H9 (cell line): ENCODE results near the gene MKRN3. TPM values are rescaled to one million over a fixed set of nuclear protein-coding genes. Genes with fewer than 3 reads are reported as not detected.

Source experiments
- DNase-seq: peaks from one replicate; pipeline ENCODE4 v3.0.0-alpha.2; 2017
- H2AFZ ChIP-seq: one replicate; pipeline ENCODE4 v1.6.1; 2013; ENCODE audit warnings: mild to moderate bottlenecking, low read length, control low read depth, moderate library complexity
- H2AK5ac ChIP-seq: 2 replicates; pipeline ENCODE4 v1.6.1; 2013; ENCODE audit warnings: low read length, control low read depth, mixed read lengths; ENCODE audit not compliant: insufficient read length
- H2BK120ac ChIP-seq: one replicate; pipeline ENCODE4 v1.6.1; 2013; ENCODE audit warnings: low read depth, mild to moderate bottlenecking, low read length, control low read depth, inconsistent platforms; ENCODE audit not compliant: poor library complexity, severe bottlenecking
- H2BK12ac ChIP-seq: 2 replicates; pipeline ENCODE4 v1.6.1; 2013; ENCODE audit warnings: low read length, control low read depth, mixed read lengths, low read depth; ENCODE audit not compliant: insufficient read length
- H2BK15ac ChIP-seq: 2 replicates; pipeline ENCODE4 v1.6.1; 2013; ENCODE audit warnings: low read depth, low read length, control low read depth
- H2BK20ac ChIP-seq: one replicate; pipeline ENCODE4 v1.6.1; 2013; ENCODE audit warnings: low read depth, mild to moderate bottlenecking, low read length, control low read depth, inconsistent platforms; ENCODE audit not compliant: poor library complexity, severe bottlenecking
- H2BK5ac ChIP-seq: 2 replicates; pipeline ENCODE4 v1.6.1; 2013; ENCODE audit warnings: low read length, control low read depth, mixed read lengths; ENCODE audit not compliant: insufficient read length
- H3K14ac ChIP-seq: 2 replicates; pipeline ENCODE4 v1.6.1; 2013; ENCODE audit warnings: low read length, control low read depth; ENCODE audit not compliant: insufficient read depth
- H3K18ac ChIP-seq: 2 replicates; pipeline ENCODE4 v1.6.1; 2013; ENCODE audit warnings: low read depth, mild to moderate bottlenecking, mixed read lengths, low read length, control low read depth; ENCODE audit not compliant: insufficient read length
- H3K23ac ChIP-seq: 2 replicates; pipeline ENCODE4 v1.6.1; 2013; ENCODE audit warnings: low read length, control low read depth, mixed read lengths, low read depth; ENCODE audit not compliant: insufficient read length
- H3K23me2 ChIP-seq: 2 replicates; pipeline ENCODE4 v1.6.1; 2013; ENCODE audit warnings: low read depth, mild to moderate bottlenecking, mixed read lengths, low read length, control low read depth; ENCODE audit not compliant: insufficient read length, poor library complexity, severe bottlenecking
- H3K27ac ChIP-seq: 2 replicates; pipeline ENCODE4 v1.5.1; 2013; ENCODE audit warnings: low read length, control low read depth, mixed read lengths, low read depth; ENCODE audit not compliant: insufficient read length
- H3K27me3 ChIP-seq: 2 replicates; pipeline ENCODE4 v1.6.1; 2013; ENCODE audit warnings: low read length, control low read depth, inconsistent platforms; ENCODE audit not compliant: insufficient read depth
- H3K4ac ChIP-seq: 2 replicates; pipeline ENCODE4 v1.6.1; 2013; ENCODE audit warnings: low read depth, mild to moderate bottlenecking, control low read depth, inconsistent platforms, low read length, moderate library complexity
- H3K4me1 ChIP-seq: 2 replicates; pipeline ENCODE4 v1.6.1; 2013; ENCODE audit warnings: low read length, control low read depth, inconsistent platforms; ENCODE audit not compliant: insufficient read depth
- H3K4me2 ChIP-seq: 2 replicates; pipeline ENCODE4 v1.6.1; 2013; ENCODE audit warnings: low read length, control low read depth, mixed read lengths; ENCODE audit not compliant: insufficient read length, insufficient read depth
- H3K56ac ChIP-seq: 2 replicates; pipeline ENCODE4 v1.6.1; 2013; ENCODE audit warnings: low read depth, mild to moderate bottlenecking, mixed read lengths, low read length, control low read depth; ENCODE audit not compliant: insufficient read length
- H3K79me1 ChIP-seq: 2 replicates; pipeline ENCODE4 v1.6.1; 2013; ENCODE audit warnings: low read depth, mild to moderate bottlenecking, moderate library complexity, low read length, control low read depth, inconsistent platforms; ENCODE audit not compliant: insufficient read depth, poor library complexity, severe bottlenecking
- H3K79me2 ChIP-seq: 2 replicates; pipeline ENCODE4 v1.6.1; 2013; ENCODE audit warnings: low read length, control low read depth, inconsistent platforms; ENCODE audit not compliant: insufficient read depth
- H3K9ac ChIP-seq: 2 replicates; pipeline ENCODE4 v1.6.1; 2013; ENCODE audit warnings: low read length, control low read depth, mixed read lengths; ENCODE audit not compliant: insufficient read length; ENCODE audit errors: extremely low read depth
- H3K9me3 ChIP-seq: one replicate; pipeline ENCODE4 v1.6.1; 2013; ENCODE audit warnings: low read depth, low read length, inconsistent platforms; ENCODE audit not compliant: control insufficient read depth
- H3T11ph ChIP-seq: one replicate; pipeline ENCODE4 v1.6.1; 2013; ENCODE audit warnings: mild to moderate bottlenecking, low read length, control low read depth, inconsistent platforms
- H4K20me1 ChIP-seq: one replicate; pipeline ENCODE4 v1.6.1; 2013; ENCODE audit not compliant: control insufficient read depth, insufficient read length, insufficient read depth
- H4K5ac ChIP-seq: 2 replicates; pipeline ENCODE4 v1.6.1; 2013; ENCODE audit warnings: low read depth, mild to moderate bottlenecking, mixed read lengths, low read length, control low read depth; ENCODE audit not compliant: insufficient read length
- H4K8ac ChIP-seq: replicated peaks from 2 replicates; pipeline ENCODE4 v1.6.1; 2013; ENCODE audit warnings: low read length, control low read depth, mixed read lengths, low read depth; ENCODE audit not compliant: insufficient read length
- H4K91ac ChIP-seq: 2 replicates; pipeline ENCODE4 v1.6.1; 2013; ENCODE audit warnings: low read depth, mild to moderate bottlenecking, moderate library complexity, mixed read lengths, low read length, control low read depth; ENCODE audit not compliant: insufficient read length
- H3K27ac Mint-ChIP-seq, 3 experiments: 2 replicates in 2 of 3; 3 replicates in 1 of 3; pipeline ENCODE4 v1.8.0; 2020 to 2021; ENCODE audit warnings: mixed read lengths in 3 of 3, mild to moderate bottlenecking in 1 of 3, moderate library complexity in 1 of 3
- H3K27me3 Mint-ChIP-seq: 2 replicates; pipeline ENCODE4 v1.8.0; 2021; ENCODE audit warnings: low read depth, mild to moderate bottlenecking, moderate library complexity, mixed read lengths
- H3K36me3 Mint-ChIP-seq, 3 experiments: 2 replicates in 2 of 3; 3 replicates in 1 of 3; pipeline ENCODE4 v1.8.0; 2020 to 2021; ENCODE audit warnings: low read depth in 3 of 3, mixed read lengths in 3 of 3; ENCODE audit not compliant: insufficient read depth in 1 of 3
- H3K4me1 Mint-ChIP-seq, 2 experiments: 2 replicates each; pipeline ENCODE4 v1.8.0; 2020; ENCODE audit warnings: mixed read lengths in 2 of 2
- H3K4me3 Mint-ChIP-seq, 2 experiments: 2 replicates in 1 of 2; 3 replicates in 1 of 2; pipeline ENCODE4 v1.8.0; 2020 to 2021; ENCODE audit warnings: mild to moderate bottlenecking in 2 of 2, mixed read lengths in 2 of 2, moderate library complexity in 1 of 2
- H3K9me3 Mint-ChIP-seq, 2 experiments: 2 replicates in 1 of 2; 3 replicates in 1 of 2; pipeline ENCODE4 v1.8.0; 2020; ENCODE audit warnings: mild to moderate bottlenecking in 2 of 2, mixed read lengths in 2 of 2, moderate library complexity in 1 of 2
- CTCF ChIP-seq: fragments of 200-600 bp; sonication (generic); conservative IDR thresholded peaks from 3 replicates; pipeline ENCODE4 v1.8.0; 2021; ENCODE audit warnings: antibody characterized with exemption, mild to moderate bottlenecking
- WGBS: extraction: QIAGEN DNeasy Blood & Tissue Kit; methylation state at CpG from one replicate; pipeline ENCODE4 v1.1.7; 2013; ENCODE audit warnings: missing lambda C conversion rate, low lambda C conversion rate, mixed read lengths; ENCODE audit not compliant: insufficient read length; ENCODE audit errors: extremely low coverage; 5-methylcytosine and 5-hydroxymethylcytosine counted together
- total RNA-seq: library from RNA; stranded (reverse); gene quantifications from 2 replicates; pipeline ENCODE4 v1.2.1, GENCODE V29; 2021

The MKRN3 gene
- total RNA-seq, 1 experiment from 2014 or later, result not detected

GRCh38 chr15:23588268-23588667 lies 22.8 kb downstream of the MKRN3 start:
- H3K36me3 Mint-ChIP-seq, result peaks cover 0 to 2% (median 0%) of the 10 kb centered on the region in 3 experiments; a peak in 1 of 7 replicates
- H3K4me1 Mint-ChIP-seq, result no peaks in the 10 kb centered on the region
- no peaks in the 10 kb centered on the region for H3K79me1 ChIP-seq
- H2BK5ac ChIP-seq, result no peak overlapping the region
- no peak overlapping the region for H2BK20ac ChIP-seq
- H2AFZ ChIP-seq, result no peak overlapping the region
- no peak overlapping the region for H3T11ph ChIP-seq
- no peak overlapping the region for H2BK120ac ChIP-seq
- H3K23me2 ChIP-seq, result no peaks in the 10 kb centered on the region
- H2BK15ac ChIP-seq, result no peak overlapping the region
- no peak overlapping the region for H4K91ac ChIP-seq
- H3K27me3 ChIP-seq, result no peaks in the 10 kb centered on the region
- H3K9me3 ChIP-seq, result peaks cover 56% of the 10 kb centered on the region
- no peak overlapping the region for H4K8ac ChIP-seq
- no peak for DNase-seq
- no peak for TF ChIP-seq CTCF
- H4K20me1 ChIP-seq, result no peaks in the 10 kb centered on the region
- no peak overlapping the region for H3K18ac ChIP-seq
- no peak overlapping the region for H3K4me3 Mint-ChIP-seq
- H3K9me3 Mint-ChIP-seq, result peaks cover 56 to 57% of the 10 kb centered on the region in 2 experiments
- no peak overlapping the region for H3K14ac ChIP-seq
- no peak overlapping the region for H3K4me2 ChIP-seq
- no peak overlapping the region for H3K56ac ChIP-seq
- no peak overlapping the region for H3K23ac ChIP-seq
- H2AK5ac ChIP-seq, result no peak overlapping the region
- H3K9ac ChIP-seq, result no peak overlapping the region
- WGBS, result no CpG with 5 or more reads among the region's 2 CpGs
- peaks cover 2% of the 10 kb centered on the region for H3K27me3 Mint-ChIP-seq
- H3K27ac Mint-ChIP-seq, result no peak overlapping the region
- H4K5ac ChIP-seq, result no peak overlapping the region
- H2BK12ac ChIP-seq, result no peak overlapping the region
- no peak overlapping the region for H3K4ac ChIP-seq
- H3K79me2 ChIP-seq, result no peaks in the 10 kb centered on the region
- H3K4me1 ChIP-seq, result no peaks in the 10 kb centered on the region
- no peak overlapping the region for H3K27ac ChIP-seq
